Measurements from ENCODE around the gene MAP7. TPM values are rescaled to one million over a fixed set of nuclear protein-coding genes. Genes with fewer than 3 reads are reported as not detected.

Gene MAP7
- total and polyA plus RNA-seq, 7 experiments from 2014 or later = 0.13 to 1.1 (median 0.17) TPM

DNA sequence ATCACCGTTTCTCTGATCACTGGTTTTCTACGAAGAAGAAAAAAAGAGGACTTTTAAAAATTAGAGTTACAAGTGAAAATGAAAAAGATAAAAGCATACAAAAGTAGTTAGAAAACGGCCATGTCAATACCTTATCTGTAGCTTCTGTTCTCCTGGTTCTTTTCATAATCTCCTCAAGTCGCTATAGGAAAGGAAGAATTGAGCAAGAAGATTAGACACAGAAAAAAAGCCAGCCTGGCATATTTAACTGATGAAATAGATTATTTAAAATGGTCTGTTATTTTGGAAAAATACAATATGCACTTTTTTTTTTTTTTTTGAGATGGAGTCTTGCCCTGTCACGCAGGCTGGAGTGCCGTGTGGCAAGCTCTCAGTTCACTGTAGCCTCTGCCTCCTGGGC is 190.4 kb downstream of the MAP7 start:
- no peak overlapping the region for H3K27ac Mint-ChIP-seq
- Histone ChIP-seq H3K4me3 (ENCODE audit: low read length) (no peak overlapping the region), H3K27me3 (ENCODE audit: control insufficient read depth in 2 of 2, insufficient read depth in 2 of 2, low read length in 2 of 2) (no peaks in the 10 kb centered on the region), H3K4me1 (ENCODE audit: control insufficient read depth in 2 of 2, insufficient read depth in 2 of 2, low read length in 2 of 2) (no peaks in the 10 kb centered on the region), H3K36me3 (ENCODE audit: control insufficient read depth in 2 of 3, insufficient read depth in 3 of 3, low read length in 3 of 3) (no peaks in the 10 kb centered on the region), H3K27ac (ENCODE audit: low read depth, low read length) (no peak overlapping the region), H3K9me3 (ENCODE audit: control insufficient read depth in 2 of 3, low read length in 3 of 3) (no peaks in the 10 kb centered on the region)
- H3K4me3 Mint-ChIP-seq = no peak overlapping the region
- CTCF ChIA-PET = interaction anchor here (0.7 kb wide), 1 partner anchor 8 kb away, joined by 3 read pairs; no protein-coding TSS in a partner anchor
- H3K4me1 Mint-ChIP-seq = peaks cover 0 to under 1% (median 0%) of the 10 kb centered on the region in 7 donors
- no peak for DNase-seq
- H3K36me3 Mint-ChIP-seq = no peaks in the 10 kb centered on the region
- intact Hi-C loops (cut with micrococcal nuclease) = no loop called here
- H3K27me3 Mint-ChIP-seq = peaks cover 0 to 10% (median 0%) of the 10 kb centered on the region in 5 donors
- POLR2A ChIA-PET = interaction anchor here (0.6 kb wide), 1 partner anchor 119 kb away, joined by 3 read pairs; no protein-coding TSS in a partner anchor
- H3K9me3 Mint-ChIP-seq = peaks cover 0 to 1% (median 0%) of the 10 kb centered on the region in 11 donors
- ATAC-seq = no peak

DNA sequence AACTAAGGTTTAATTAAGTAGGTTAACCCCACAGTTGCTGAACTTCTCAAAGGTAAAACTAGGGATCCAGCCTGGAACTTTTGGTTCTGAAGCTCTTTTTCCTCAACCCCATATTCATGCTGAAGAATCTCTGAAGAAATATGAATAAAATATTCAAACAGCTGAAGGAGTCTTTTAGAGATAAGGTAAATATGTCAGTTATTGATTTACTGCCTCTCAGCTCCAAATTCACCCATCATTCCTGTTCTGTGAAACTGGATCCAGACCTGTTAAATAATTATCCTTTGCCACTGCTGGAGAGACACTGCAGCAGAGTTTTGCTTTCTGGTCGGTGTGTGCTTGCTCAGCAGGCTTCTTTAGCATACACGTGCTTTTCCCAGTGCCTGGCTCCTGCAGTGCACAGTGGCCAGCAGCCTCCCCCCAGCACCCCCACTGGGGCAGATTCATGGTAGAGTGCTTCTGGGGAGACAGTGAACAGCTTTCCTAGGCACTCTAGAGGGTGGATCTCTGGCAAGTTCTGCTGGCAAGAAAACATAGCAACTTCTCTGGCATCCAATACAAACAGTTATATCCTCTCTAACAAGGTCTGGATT is 198.6 kb downstream of the MAP7 start:
- no peak for ATAC-seq
- CTCF ChIA-PET = interaction anchor here (0.6 to 1.0 kb wide), 2 partner anchors 9 to 196 kb away, joined by 3 read pairs; no protein-coding TSS in a partner anchor

DNA sequence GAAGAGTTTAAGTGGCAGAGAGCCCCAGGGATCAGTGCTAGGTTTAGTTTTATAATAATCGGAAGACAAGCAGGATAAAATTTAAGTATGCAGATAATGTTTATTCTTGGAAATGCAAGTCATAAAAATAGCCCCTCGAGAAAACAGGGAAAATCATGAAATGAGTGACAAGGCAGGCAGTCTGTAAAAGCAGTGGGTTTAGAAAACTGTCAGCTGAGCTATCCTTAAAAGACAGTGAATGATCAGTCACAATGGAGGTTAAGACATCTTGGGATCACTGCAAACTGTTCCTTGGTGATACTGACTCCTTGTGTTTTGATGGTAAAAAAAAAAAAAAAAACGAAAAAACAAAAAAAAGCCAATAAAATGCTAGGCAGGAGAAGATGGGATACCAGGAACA is 199.3 kb downstream of the MAP7 start:
- H3K27ac ChIP-seq (ENCODE audit: low read depth, low read length) = no peak overlapping the region
- H3K4me1 ChIP-seq (ENCODE audit: control insufficient read depth in 2 of 2, insufficient read depth in 2 of 2, low read length in 2 of 2) = no peaks in the 10 kb centered on the region
- H3K36me3 ChIP-seq (ENCODE audit: control insufficient read depth in 2 of 3, insufficient read depth in 3 of 3, low read length in 3 of 3) = no peaks in the 10 kb centered on the region
- DNase-seq (no peak), ATAC-seq (no peak)
- CTCF ChIA-PET = interaction anchor here (1.0 kb wide), 1 partner anchor 9 kb away, joined by 3 read pairs; no protein-coding TSS in a partner anchor
- Mint-ChIP-seq H3K36me3 (no peaks in the 10 kb centered on the region), H3K27me3 (peaks cover 0 to 29% (median 0%) of the 10 kb centered on the region in 5 donors), H3K27ac (no peak overlapping the region), H3K9me3 (no peaks in the 10 kb centered on the region), H3K4me1 (peaks cover 0 to 3% (median 0%) of the 10 kb centered on the region in 7 donors), H3K4me3 (no peak overlapping the region)
- H3K4me3 ChIP-seq (ENCODE audit: low read length) = no peak overlapping the region
- H3K27me3 ChIP-seq (ENCODE audit: control insufficient read depth in 2 of 2, insufficient read depth in 2 of 2, low read length in 2 of 2) = no peaks in the 10 kb centered on the region
- POLR2A ChIA-PET = no interaction called here
- intact Hi-C loops (cut with micrococcal nuclease) = no loop called here
- no peaks in the 10 kb centered on the region for H3K9me3 ChIP-seq (ENCODE audit: control insufficient read depth in 2 of 3, low read length in 3 of 3)

More for the DNA sequence above, 198.6 kb downstream of the MAP7 start:
- Histone ChIP-seq H3K4me1 (ENCODE audit: control insufficient read depth in 2 of 2, insufficient read depth in 2 of 2, low read length in 2 of 2) (no peaks in the 10 kb centered on the region), H3K27me3 (ENCODE audit: control insufficient read depth in 2 of 2, insufficient read depth in 2 of 2, low read length in 2 of 2) (no peaks in the 10 kb centered on the region), H3K4me3 (ENCODE audit: low read length) (no peak overlapping the region), H3K9me3 (ENCODE audit: control insufficient read depth in 2 of 3, low read length in 3 of 3) (no peaks in the 10 kb centered on the region), H3K36me3 (ENCODE audit: control insufficient read depth in 2 of 3, insufficient read depth in 3 of 3, low read length in 3 of 3) (no peaks in the 10 kb centered on the region), H3K27ac (ENCODE audit: low read depth, low read length) (no peak overlapping the region)
- DNase-seq = no peak
- H3K4me3 Mint-ChIP-seq = no peak overlapping the region
- H3K9me3 Mint-ChIP-seq = no peaks in the 10 kb centered on the region
- peaks cover 0 to 32% (median 0%) of the 10 kb centered on the region in 5 donors for H3K27me3 Mint-ChIP-seq
- H3K27ac Mint-ChIP-seq = peak overlapping the region in 1 of 9 donors; percentile 26
- intact Hi-C loops (cut with micrococcal nuclease) = no loop called here
- POLR2A ChIA-PET = no interaction called here
- no peaks in the 10 kb centered on the region for H3K36me3 Mint-ChIP-seq
- H3K4me1 Mint-ChIP-seq = peaks cover 0 to 3% (median 0%) of the 10 kb centered on the region in 7 donors

DNA sequence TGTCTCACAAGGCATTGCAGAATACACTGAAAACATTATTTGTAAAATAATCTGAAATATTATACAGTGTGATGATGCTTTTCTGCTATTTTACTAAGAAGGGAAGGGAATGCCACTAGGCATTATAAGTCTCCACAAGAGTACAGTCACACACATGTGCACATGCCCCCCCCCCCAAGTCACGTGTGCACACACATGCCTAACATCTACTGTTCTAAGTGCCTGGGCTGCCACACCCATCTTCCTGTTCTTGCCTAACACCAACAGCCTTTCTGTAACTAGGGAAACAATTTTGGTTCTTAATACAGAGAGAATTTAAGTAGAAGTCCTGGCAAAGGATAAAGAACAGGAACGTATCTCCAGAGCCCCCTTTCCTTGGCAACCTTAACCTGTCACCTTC is 202.4 kb downstream of the MAP7 start:
- ATAC-seq = peak; percentile 34
- Histone ChIP-seq H3K9me3 (ENCODE audit: control insufficient read depth in 2 of 3, low read length in 3 of 3) (no peaks in the 10 kb centered on the region), H3K36me3 (ENCODE audit: control insufficient read depth in 2 of 3, insufficient read depth in 3 of 3, low read length in 3 of 3) (no peaks in the 10 kb centered on the region), H3K4me3 (ENCODE audit: low read length) (no peak overlapping the region), H3K27ac (ENCODE audit: low read depth, low read length) (no peak overlapping the region), H3K4me1 (ENCODE audit: control insufficient read depth in 2 of 2, insufficient read depth in 2 of 2, low read length in 2 of 2) (no peaks in the 10 kb centered on the region), H3K27me3 (ENCODE audit: control insufficient read depth in 2 of 2, insufficient read depth in 2 of 2, low read length in 2 of 2) (no peaks in the 10 kb centered on the region)
- H3K9me3 Mint-ChIP-seq = no peaks in the 10 kb centered on the region
- no peaks in the 10 kb centered on the region for H3K36me3 Mint-ChIP-seq
- ChIA-PET POLR2A (no interaction called here), CTCF (no interaction called here)
- H3K27me3 Mint-ChIP-seq = peaks cover 0 to 22% (median 0%) of the 10 kb centered on the region in 5 donors
- H3K4me1 Mint-ChIP-seq = peaks cover 0 to 3% (median 0%) of the 10 kb centered on the region in 7 donors
- no peak for DNase-seq
- H3K27ac Mint-ChIP-seq = no peak overlapping the region
- intact Hi-C loops (cut with micrococcal nuclease) = no loop called here
- H3K4me3 Mint-ChIP-seq = no peak overlapping the region

DNA sequence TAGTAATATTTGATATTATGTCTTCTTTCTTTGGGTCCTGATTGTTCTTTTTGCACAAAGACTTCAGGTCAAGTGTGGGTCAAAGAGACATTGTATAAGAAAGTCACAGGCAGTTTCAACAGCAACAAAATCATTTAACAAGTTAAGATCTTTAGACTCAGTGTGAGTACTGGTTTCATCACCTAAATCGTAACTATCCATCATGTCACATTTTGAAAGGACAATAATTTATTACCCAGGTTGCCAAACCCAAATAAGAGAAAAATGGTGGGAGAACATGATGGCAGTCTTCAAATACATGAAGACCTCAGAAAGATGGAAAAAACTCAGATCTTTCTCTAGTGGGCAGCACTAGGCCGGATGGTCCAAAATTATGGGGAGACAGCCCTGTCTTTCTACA is 205.1 kb downstream of the MAP7 start:
- Histone ChIP-seq H3K4me1 (ENCODE audit: control insufficient read depth in 2 of 2, insufficient read depth in 2 of 2, low read length in 2 of 2) (no peaks in the 10 kb centered on the region), H3K27ac (ENCODE audit: low read depth, low read length) (no peak overlapping the region), H3K27me3 (ENCODE audit: control insufficient read depth in 2 of 2, insufficient read depth in 2 of 2, low read length in 2 of 2) (no peaks in the 10 kb centered on the region), H3K4me3 (ENCODE audit: low read length) (no peak overlapping the region), H3K9me3 (ENCODE audit: control insufficient read depth in 2 of 3, low read length in 3 of 3) (no peaks in the 10 kb centered on the region), H3K36me3 (ENCODE audit: control insufficient read depth in 2 of 3, insufficient read depth in 3 of 3, low read length in 3 of 3) (no peaks in the 10 kb centered on the region)
- ChIA-PET POLR2A (no interaction called here), CTCF (no interaction called here)
- DNase-seq = no peak
- H3K36me3 Mint-ChIP-seq = no peaks in the 10 kb centered on the region
- H3K4me3 Mint-ChIP-seq = no peak overlapping the region
- H3K27me3 Mint-ChIP-seq = peaks cover 0 to 18% (median 0%) of the 10 kb centered on the region in 5 donors
- ATAC-seq = no peak
- H3K4me1 Mint-ChIP-seq = peaks cover 0 to 3% (median 0%) of the 10 kb centered on the region in 7 donors
- no peaks in the 10 kb centered on the region for H3K9me3 Mint-ChIP-seq
- no peak overlapping the region for H3K27ac Mint-ChIP-seq
- intact Hi-C loops (cut with micrococcal nuclease) = no loop called here

DNA sequence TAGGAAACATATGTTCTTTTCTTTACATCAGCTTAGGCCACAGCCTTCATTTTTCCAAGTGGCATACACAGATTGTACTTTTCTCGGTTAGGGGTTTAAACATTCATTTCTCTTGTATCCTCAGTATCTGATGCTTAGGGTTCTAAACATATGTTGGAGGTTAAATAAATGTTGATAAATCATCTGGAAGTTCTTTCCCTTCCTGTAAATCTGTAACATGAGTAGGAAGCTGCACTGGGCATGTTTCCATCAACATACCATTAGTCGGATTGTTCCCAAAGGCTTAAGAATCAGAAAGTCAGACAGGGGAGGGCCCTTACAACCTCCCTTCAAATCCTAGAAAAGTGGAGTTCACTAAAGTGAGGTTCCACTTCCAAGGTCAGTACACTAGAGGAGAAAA is 205.8 kb downstream of the MAP7 start:
- Mint-ChIP-seq H3K9me3 (no peaks in the 10 kb centered on the region), H3K4me3 (no peak overlapping the region), H3K27me3 (peaks cover 0 to 11% (median 0%) of the 10 kb centered on the region in 5 donors), H3K27ac (no peak overlapping the region), H3K4me1 (peaks cover 0 to 3% (median 0%) of the 10 kb centered on the region in 7 donors), H3K36me3 (no peaks in the 10 kb centered on the region)
- Histone ChIP-seq H3K4me1 (ENCODE audit: control insufficient read depth in 2 of 2, insufficient read depth in 2 of 2, low read length in 2 of 2) (no peaks in the 10 kb centered on the region), H3K27me3 (ENCODE audit: control insufficient read depth in 2 of 2, insufficient read depth in 2 of 2, low read length in 2 of 2) (no peaks in the 10 kb centered on the region), H3K9me3 (ENCODE audit: control insufficient read depth in 2 of 3, low read length in 3 of 3) (no peaks in the 10 kb centered on the region), H3K27ac (ENCODE audit: low read depth, low read length) (no peak overlapping the region), H3K4me3 (ENCODE audit: low read length) (no peak overlapping the region), H3K36me3 (ENCODE audit: control insufficient read depth in 2 of 3, insufficient read depth in 3 of 3, low read length in 3 of 3) (no peaks in the 10 kb centered on the region)
- DNase-seq (no peak), ATAC-seq (no peak)
- ChIA-PET POLR2A (no interaction called here), CTCF (no interaction called here)
- intact Hi-C loops (cut with micrococcal nuclease) = no loop called here

DNA sequence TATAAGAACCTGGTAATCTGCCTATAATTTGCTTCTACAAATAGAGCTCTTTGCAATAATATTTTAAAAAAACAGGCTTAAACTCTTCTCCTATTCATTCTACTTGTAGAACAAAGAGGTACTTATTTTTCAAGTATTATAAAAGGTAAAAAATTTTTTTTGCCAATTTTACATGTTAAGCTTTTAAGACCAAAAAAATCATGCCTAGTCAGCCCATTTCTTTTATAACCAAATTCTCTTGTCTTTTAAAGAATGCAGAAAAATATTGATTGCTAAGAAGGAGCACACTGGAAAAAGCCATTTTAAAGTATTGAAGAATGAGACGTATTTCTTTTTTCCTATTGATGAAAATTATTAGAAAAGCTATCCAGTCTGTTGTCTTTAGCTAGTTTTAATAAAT is 206.5 kb downstream of the MAP7 start:
- Mint-ChIP-seq H3K9me3 (no peaks in the 10 kb centered on the region), H3K36me3 (no peaks in the 10 kb centered on the region), H3K4me3 (no peak overlapping the region), H3K27ac (no peak overlapping the region), H3K4me1 (peaks cover 0 to 3% (median 0%) of the 10 kb centered on the region in 7 donors), H3K27me3 (peaks cover 0 to 10% (median 0%) of the 10 kb centered on the region in 5 donors)
- Histone ChIP-seq H3K9me3 (ENCODE audit: control insufficient read depth in 2 of 3, low read length in 3 of 3) (no peaks in the 10 kb centered on the region), H3K27ac (ENCODE audit: low read depth, low read length) (no peak overlapping the region), H3K27me3 (ENCODE audit: control insufficient read depth in 2 of 2, insufficient read depth in 2 of 2, low read length in 2 of 2) (no peaks in the 10 kb centered on the region), H3K4me1 (ENCODE audit: control insufficient read depth in 2 of 2, insufficient read depth in 2 of 2, low read length in 2 of 2) (no peaks in the 10 kb centered on the region), H3K4me3 (ENCODE audit: low read length) (no peak overlapping the region), H3K36me3 (ENCODE audit: control insufficient read depth in 2 of 3, insufficient read depth in 3 of 3, low read length in 3 of 3) (no peaks in the 10 kb centered on the region)
- ChIA-PET CTCF (interaction anchor here (0.7 kb wide), 1 partner anchor 9 kb away, joined by 5 read pairs; no protein-coding TSS in a partner anchor), POLR2A (no interaction called here)
- DNase-seq = no peak
- ATAC-seq = no peak
- intact Hi-C loops (cut with micrococcal nuclease) = no loop called here
